ENCODE data around the gene TAS1R2. TPM values are rescaled to one million over a fixed set of nuclear protein-coding genes. Genes with fewer than 3 reads are reported as not detected.

Gene TAS1R2
- total and polyA plus RNA-seq, 2 experiments from 2014 or later, result not detected

DNA sequence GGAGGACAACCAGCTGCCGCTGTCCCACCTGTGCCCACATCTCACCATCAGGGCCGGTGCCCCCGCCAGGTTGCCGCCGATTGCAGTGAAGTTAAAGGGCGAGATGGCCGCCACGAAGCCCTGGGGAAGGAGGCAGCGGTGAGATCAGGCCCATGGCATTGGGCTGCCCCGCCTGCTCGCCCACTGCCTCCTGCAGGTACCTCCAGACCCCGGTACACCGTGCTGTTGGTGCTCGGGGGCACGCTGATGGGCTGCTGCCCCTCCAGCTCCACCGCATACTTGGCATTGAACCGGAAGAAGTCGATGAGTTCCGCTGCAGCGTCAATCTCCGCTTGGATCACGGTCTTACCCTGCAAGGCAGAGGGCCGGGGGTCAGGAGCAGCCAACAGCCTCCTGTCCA is 23.6 kb upstream of the TAS1R2 start:
- Histone ChIP-seq H2AFZ (no peak overlapping the region), H3K4me3 (no peak overlapping the region), H3K27me3 (ENCODE audit: insufficient read depth) (no peaks in the 10 kb centered on the region), H3K27ac (ENCODE audit: low read depth) (no peak overlapping the region), H3K4me1 (ENCODE audit: insufficient read depth) (peaks cover 5% of the 10 kb centered on the region; the same call in 1 of the 2 replicates), H3K4me2 (no peak overlapping the region), H4K20me1 (replicated peaks; ENCODE audit: insufficient read depth) (no peaks in the 10 kb centered on the region), H3F3A (replicated peaks; ENCODE audit: low read depth) (no peaks in the 10 kb centered on the region), H3K36me3 (ENCODE audit: insufficient read depth) (no peaks in the 10 kb centered on the region), H3K9me2 (ENCODE audit: insufficient read depth) (no peaks in the 10 kb centered on the region), H3K79me2 (replicated peaks; ENCODE audit: insufficient read depth) (no peaks in the 10 kb centered on the region)
- H3K27me3 Mint-ChIP-seq (ENCODE audit: insufficient read depth, low read depth, poor library complexity), result peaks cover 3% of the 10 kb centered on the region
- no peak for DNase-seq (ENCODE audit: low spot score)
- TF ChIP-seq CREB1 (CRISPR knock-in tag; IDR thresholded peaks at IDR 0.05; ENCODE audit: low read depth), result no peak
- TF ChIP-seq NANOG (IDR thresholded peaks at IDR 0.05; ENCODE audit: borderline replicate concordance), result no peak
- TF ChIP-seq JUNB (IDR thresholded peaks at IDR 0.05; ENCODE audit: unreplicated experiment), result no peak
- TF ChIP-seq EZH2 (IDR thresholded peaks at IDR 0.05; ENCODE audit: low read depth, unreplicated experiment), result no peak
- TF ChIP-seq POLR2AphosphoS5 (IDR thresholded peaks at IDR 0.05; ENCODE audit: low read depth), result no peak
- no peak for TF ChIP-seq ZNF331 (CRISPR knock-in tag; IDR thresholded peaks at IDR 0.05; ENCODE audit: low read depth)
- no peak for TF ChIP-seq EZH2phosphoT487 (IDR thresholded peaks at IDR 0.05; ENCODE audit: unreplicated experiment)
- TF ChIP-seq, protein P1, sequence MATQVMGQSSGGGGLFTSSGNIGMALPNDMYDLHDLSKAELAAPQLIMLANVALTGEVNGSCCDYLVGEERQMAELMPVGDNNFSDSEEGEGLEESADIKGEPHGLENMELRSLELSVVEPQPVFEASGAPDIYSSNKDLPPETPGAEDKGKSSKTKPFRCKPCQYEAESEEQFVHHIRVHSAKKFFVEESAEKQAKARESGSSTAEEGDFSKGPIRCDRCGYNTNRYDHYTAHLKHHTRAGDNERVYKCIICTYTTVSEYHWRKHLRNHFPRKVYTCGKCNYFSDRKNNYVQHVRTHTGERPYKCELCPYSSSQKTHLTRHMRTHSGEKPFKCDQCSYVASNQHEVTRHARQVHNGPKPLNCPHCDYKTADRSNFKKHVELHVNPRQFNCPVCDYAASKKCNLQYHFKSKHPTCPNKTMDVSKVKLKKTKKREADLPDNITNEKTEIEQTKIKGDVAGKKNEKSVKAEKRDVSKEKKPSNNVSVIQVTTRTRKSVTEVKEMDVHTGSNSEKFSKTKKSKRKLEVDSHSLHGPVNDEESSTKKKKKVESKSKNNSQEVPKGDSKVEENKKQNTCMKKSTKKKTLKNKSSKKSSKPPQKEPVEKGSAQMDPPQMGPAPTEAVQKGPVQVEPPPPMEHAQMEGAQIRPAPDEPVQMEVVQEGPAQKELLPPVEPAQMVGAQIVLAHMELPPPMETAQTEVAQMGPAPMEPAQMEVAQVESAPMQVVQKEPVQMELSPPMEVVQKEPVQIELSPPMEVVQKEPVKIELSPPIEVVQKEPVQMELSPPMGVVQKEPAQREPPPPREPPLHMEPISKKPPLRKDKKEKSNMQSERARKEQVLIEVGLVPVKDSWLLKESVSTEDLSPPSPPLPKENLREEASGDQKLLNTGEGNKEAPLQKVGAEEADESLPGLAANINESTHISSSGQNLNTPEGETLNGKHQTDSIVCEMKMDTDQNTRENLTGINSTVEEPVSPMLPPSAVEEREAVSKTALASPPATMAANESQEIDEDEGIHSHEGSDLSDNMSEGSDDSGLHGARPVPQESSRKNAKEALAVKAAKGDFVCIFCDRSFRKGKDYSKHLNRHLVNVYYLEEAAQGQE (IDR thresholded peaks at IDR 0.05; ENCODE audit: unreplicated experiment), result no peak
- TF ChIP-seq ZNF114 (CRISPR knock-in tag; IDR thresholded peaks at IDR 0.05), result no peak
- TF ChIP-seq, protein P2, sequence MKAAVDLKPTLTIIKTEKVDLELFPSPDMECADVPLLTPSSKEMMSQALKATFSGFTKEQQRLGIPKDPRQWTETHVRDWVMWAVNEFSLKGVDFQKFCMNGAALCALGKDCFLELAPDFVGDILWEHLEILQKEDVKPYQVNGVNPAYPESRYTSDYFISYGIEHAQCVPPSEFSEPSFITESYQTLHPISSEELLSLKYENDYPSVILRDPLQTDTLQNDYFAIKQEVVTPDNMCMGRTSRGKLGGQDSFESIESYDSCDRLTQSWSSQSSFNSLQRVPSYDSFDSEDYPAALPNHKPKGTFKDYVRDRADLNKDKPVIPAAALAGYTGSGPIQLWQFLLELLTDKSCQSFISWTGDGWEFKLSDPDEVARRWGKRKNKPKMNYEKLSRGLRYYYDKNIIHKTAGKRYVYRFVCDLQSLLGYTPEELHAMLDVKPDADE (IDR thresholded peaks at IDR 0.05), result no peak
- TF ChIP-seq, protein P3, sequence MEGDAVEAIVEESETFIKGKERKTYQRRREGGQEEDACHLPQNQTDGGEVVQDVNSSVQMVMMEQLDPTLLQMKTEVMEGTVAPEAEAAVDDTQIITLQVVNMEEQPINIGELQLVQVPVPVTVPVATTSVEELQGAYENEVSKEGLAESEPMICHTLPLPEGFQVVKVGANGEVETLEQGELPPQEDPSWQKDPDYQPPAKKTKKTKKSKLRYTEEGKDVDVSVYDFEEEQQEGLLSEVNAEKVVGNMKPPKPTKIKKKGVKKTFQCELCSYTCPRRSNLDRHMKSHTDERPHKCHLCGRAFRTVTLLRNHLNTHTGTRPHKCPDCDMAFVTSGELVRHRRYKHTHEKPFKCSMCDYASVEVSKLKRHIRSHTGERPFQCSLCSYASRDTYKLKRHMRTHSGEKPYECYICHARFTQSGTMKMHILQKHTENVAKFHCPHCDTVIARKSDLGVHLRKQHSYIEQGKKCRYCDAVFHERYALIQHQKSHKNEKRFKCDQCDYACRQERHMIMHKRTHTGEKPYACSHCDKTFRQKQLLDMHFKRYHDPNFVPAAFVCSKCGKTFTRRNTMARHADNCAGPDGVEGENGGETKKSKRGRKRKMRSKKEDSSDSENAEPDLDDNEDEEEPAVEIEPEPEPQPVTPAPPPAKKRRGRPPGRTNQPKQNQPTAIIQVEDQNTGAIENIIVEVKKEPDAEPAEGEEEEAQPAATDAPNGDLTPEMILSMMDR (conservative IDR thresholded peaks at IDR 0.05; ENCODE audit: low read depth in 2 of 2), result no peak
- no peak for TF ChIP-seq STAT1 (IDR thresholded peaks at IDR 0.05; ENCODE audit: unreplicated experiment)
- TF ChIP-seq, protein P4, sequence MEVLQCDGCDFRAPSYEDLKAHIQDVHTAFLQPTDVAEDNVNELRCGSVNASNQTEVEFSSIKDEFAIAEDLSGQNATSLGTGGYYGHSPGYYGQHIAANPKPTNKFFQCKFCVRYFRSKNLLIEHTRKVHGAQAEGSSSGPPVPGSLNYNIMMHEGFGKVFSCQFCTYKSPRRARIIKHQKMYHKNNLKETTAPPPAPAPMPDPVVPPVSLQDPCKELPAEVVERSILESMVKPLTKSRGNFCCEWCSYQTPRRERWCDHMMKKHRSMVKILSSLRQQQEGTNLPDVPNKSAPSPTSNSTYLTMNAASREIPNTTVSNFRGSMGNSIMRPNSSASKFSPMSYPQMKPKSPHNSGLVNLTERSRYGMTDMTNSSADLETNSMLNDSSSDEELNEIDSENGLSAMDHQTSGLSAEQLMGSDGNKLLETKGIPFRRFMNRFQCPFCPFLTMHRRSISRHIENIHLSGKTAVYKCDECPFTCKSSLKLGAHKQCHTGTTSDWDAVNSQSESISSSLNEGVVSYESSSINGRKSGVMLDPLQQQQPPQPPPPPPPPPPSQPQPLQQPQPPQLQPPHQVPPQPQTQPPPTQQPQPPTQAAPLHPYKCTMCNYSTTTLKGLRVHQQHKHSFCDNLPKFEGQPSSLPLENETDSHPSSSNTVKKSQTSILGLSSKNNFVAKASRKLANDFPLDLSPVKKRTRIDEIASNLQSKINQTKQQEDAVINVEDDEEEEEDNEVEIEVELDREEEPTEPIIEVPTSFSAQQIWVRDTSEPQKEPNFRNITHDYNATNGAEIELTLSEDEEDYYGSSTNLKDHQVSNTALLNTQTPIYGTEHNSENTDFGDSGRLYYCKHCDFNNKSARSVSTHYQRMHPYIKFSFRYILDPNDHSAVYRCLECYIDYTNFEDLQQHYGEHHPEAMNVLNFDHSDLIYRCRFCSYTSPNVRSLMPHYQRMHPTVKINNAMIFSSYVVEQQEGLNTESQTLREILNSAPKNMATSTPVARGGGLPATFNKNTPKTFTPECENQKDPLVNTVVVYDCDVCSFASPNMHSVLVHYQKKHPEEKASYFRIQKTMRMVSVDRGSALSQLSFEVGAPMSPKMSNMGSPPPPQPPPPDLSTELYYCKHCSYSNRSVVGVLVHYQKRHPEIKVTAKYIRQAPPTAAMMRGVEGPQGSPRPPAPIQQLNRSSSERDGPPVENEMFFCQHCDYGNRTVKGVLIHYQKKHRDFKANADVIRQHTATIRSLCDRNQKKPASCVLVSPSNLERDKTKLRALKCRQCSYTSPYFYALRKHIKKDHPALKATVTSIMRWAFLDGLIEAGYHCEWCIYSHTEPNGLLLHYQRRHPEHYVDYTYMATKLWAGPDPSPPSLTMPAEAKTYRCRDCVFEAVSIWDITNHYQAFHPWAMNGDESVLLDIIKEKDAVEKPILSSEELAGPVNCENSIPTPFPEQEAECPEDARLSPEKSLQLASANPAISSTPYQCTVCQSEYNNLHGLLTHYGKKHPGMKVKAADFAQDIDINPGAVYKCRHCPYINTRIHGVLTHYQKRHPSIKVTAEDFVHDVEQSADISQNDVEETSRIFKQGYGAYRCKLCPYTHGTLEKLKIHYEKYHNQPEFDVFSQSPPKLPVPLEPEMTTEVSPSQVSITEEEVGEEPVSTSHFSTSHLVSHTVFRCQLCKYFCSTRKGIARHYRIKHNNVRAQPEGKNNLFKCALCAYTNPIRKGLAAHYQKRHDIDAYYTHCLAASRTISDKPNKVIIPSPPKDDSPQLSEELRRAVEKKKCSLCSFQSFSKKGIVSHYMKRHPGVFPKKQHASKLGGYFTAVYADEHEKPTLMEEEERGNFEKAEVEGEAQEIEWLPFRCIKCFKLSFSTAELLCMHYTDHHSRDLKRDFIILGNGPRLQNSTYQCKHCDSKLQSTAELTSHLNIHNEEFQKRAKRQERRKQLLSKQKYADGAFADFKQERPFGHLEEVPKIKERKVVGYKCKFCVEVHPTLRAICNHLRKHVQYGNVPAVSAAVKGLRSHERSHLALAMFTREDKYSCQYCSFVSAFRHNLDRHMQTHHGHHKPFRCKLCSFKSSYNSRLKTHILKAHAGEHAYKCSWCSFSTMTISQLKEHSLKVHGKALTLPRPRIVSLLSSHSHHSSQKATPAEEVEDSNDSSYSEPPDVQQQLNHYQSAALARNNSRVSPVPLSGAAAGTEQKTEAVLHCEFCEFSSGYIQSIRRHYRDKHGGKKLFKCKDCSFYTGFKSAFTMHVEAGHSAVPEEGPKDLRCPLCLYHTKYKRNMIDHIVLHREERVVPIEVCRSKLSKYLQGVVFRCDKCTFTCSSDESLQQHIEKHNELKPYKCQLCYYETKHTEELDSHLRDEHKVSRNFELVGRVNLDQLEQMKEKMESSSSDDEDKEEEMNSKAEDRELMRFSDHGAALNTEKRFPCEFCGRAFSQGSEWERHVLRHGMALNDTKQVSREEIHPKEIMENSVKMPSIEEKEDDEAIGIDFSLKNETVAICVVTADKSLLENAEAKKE (CRISPR knock-in tag; IDR thresholded peaks at IDR 0.05), result no peak
- H3K9me3 Mint-ChIP-seq, result no peaks in the 10 kb centered on the region
- H3K4me3 Mint-ChIP-seq, result no peak overlapping the region
- no peak overlapping the region for H3K27ac Mint-ChIP-seq
- peaks cover 8% of the 10 kb centered on the region; the same call in 2 of the 3 replicates for H3K36me3 Mint-ChIP-seq (ENCODE audit: low read depth)
- H3K4me1 Mint-ChIP-seq, result no peaks in the 10 kb centered on the region
- no peak for ATAC-seq

Data from GM23338 (cell line).